ENCODE data around the gene JAZF1.

DNA sequence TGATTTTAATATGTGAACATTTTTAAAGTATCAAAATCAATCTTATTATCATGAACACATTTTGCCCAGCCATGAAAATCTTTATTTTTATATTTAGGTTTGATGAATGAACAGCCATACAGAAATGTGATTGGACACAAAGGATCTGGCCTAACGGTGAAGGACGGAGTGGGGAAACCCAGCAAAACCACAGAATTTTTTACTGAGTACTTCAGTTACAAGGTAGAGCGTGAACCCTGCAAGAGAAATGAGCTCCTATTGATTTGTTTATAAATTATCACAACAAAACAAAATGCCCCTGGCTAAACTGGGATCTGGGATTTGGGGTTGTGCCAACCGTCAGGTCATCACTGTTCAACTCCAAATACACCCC is 118.8 kb downstream of the JAZF1 start:
- TF ChIP-seq, protein P1, sequence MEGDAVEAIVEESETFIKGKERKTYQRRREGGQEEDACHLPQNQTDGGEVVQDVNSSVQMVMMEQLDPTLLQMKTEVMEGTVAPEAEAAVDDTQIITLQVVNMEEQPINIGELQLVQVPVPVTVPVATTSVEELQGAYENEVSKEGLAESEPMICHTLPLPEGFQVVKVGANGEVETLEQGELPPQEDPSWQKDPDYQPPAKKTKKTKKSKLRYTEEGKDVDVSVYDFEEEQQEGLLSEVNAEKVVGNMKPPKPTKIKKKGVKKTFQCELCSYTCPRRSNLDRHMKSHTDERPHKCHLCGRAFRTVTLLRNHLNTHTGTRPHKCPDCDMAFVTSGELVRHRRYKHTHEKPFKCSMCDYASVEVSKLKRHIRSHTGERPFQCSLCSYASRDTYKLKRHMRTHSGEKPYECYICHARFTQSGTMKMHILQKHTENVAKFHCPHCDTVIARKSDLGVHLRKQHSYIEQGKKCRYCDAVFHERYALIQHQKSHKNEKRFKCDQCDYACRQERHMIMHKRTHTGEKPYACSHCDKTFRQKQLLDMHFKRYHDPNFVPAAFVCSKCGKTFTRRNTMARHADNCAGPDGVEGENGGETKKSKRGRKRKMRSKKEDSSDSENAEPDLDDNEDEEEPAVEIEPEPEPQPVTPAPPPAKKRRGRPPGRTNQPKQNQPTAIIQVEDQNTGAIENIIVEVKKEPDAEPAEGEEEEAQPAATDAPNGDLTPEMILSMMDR (IDR thresholded peaks at IDR 0.05; ENCODE audit: control extremely low read depth in 1 of 3, insufficient read depth in 1 of 3, low read depth in 1 of 3, low read length in 3 of 3), result no peak
- no peak for TF ChIP-seq EZH2 (IDR thresholded peaks at IDR 0.05; ENCODE audit: low read depth, low read length, severe bottlenecking)
- TF ChIP-seq, protein P2, sequence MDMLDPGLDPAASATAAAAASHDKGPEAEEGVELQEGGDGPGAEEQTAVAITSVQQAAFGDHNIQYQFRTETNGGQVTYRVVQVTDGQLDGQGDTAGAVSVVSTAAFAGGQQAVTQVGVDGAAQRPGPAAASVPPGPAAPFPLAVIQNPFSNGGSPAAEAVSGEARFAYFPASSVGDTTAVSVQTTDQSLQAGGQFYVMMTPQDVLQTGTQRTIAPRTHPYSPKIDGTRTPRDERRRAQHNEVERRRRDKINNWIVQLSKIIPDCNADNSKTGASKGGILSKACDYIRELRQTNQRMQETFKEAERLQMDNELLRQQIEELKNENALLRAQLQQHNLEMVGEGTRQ (IDR thresholded peaks at IDR 0.05; ENCODE audit: low read length), result no peak
- TF ChIP-seq SIRT6 (IDR thresholded peaks at IDR 0.05; ENCODE audit: low read length), result no peak
- no peak for TF ChIP-seq SP4 (IDR thresholded peaks at IDR 0.05; ENCODE audit: low read length)
- TF ChIP-seq BCL11A (IDR thresholded peaks at IDR 0.05; ENCODE audit: low read depth in 2 of 2, low read length in 2 of 2), result no peak

All from H1 (cell line).